Astrocyte of the cerebellum (primary cell): ENCODE data around the gene ZBTB16.
A peak's percentile ranks its signal among the peaks of the same experiment; 100 is the strongest.

ENCODE experiments used
- DNase-seq: peaks from one replicate; pipeline ENCODE4 v3.0.0-alpha.2; 2011; ENCODE audit warnings: low read depth
- H3K4me3 ChIP-seq: 2 replicates; pipeline ENCODE4 v1.5.1; 2011; ENCODE audit warnings: mild to moderate bottlenecking, low read depth, low read length, moderate library complexity
- in situ Hi-C: cut with HindIII; loops from 2 replicates; pipeline ENCODE4 v1.10.0; 2017; ENCODE audit warnings: low sequenced_read_pairs
- TF ChIP-seq, protein P1 (sequence below): IDR thresholded peaks from 2 replicates; pipeline ENCODE4 v1.5.1; 2012; ENCODE audit warnings: low read length, low read depth, moderate library complexity, mild to moderate bottlenecking; ENCODE audit errors: missing control alignments

The ZBTB16 gene

DNA sequence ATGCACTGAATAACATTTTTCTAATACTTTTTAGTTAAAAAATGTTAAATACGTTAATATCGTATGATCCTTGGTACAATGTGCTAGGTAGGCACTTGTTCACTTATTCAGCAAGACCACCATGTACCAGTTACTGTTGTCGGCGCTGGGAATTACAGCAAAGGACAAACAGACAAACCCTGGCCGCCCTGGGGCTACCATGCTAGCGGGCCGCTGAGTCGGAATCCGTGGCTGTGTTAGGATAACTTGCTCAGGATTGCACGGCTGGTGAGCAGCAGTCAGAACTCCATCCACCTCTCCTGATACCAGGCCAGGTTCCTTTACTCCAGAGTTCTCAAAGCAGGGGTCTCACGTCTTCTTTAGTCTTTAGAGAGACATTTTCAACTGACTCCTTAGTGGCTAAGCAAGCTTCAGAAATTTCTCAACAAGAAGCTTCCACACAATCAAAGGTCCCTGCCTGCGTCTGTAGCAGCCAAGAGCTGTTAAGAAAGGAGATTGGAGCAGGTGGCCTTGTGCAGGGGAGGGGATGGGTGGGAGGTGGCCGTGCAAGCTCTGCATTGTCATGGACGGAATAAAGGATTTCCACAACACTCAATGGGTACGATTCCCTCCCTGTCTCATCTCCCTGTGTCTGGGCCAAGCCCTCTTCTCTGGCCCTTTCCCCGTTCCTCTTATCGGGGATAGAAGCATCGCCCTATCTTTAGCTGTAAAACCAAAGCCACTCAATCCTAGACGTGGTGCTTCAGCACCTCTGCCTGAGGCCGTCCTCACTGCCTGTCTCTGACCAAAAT lies 196.9 kb downstream of the ZBTB16 start:
- H3K4me3 ChIP-seq, result no peak overlapping the region
- in situ Hi-C loops, result loop anchor here (5.0 kb wide), 1 partner anchor 89 kb away; no protein-coding TSS in a partner anchor
- DNase-seq, result no peak
- TF ChIP-seq, protein P1, sequence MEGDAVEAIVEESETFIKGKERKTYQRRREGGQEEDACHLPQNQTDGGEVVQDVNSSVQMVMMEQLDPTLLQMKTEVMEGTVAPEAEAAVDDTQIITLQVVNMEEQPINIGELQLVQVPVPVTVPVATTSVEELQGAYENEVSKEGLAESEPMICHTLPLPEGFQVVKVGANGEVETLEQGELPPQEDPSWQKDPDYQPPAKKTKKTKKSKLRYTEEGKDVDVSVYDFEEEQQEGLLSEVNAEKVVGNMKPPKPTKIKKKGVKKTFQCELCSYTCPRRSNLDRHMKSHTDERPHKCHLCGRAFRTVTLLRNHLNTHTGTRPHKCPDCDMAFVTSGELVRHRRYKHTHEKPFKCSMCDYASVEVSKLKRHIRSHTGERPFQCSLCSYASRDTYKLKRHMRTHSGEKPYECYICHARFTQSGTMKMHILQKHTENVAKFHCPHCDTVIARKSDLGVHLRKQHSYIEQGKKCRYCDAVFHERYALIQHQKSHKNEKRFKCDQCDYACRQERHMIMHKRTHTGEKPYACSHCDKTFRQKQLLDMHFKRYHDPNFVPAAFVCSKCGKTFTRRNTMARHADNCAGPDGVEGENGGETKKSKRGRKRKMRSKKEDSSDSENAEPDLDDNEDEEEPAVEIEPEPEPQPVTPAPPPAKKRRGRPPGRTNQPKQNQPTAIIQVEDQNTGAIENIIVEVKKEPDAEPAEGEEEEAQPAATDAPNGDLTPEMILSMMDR, result no peak

GRCh38 chr11:114256967-114257286 lies 197.4 kb downstream of the ZBTB16 start:
- no peak for DNase-seq
- no peak overlapping the region for H3K4me3 ChIP-seq
- in situ Hi-C loops, result loop anchor here (5.0 kb wide), 1 partner anchor 90 kb away; no protein-coding TSS in a partner anchor
- TF ChIP-seq, protein P1, result no peak

- in situ Hi-C loops, result loop anchor here (5.0 kb wide), 1 partner anchor 91 kb away; no protein-coding TSS in a partner anchor
- H3K4me3 ChIP-seq, result no peak overlapping the region
- TF ChIP-seq, protein P1, result peak; percentile 48
- no peak for DNase-seq
Measured at GRCh38 chr11:114257621-114258558, 198.4 kb downstream of the ZBTB16 start.

- in situ Hi-C loops, result loop anchor here (5.0 kb wide), 1 partner anchor 91 kb away; no protein-coding TSS in a partner anchor
- TF ChIP-seq, protein P1, result no peak
- DNase-seq, result no peak
- H3K4me3 ChIP-seq, result no peak overlapping the region
Measured at GRCh38 chr11:114258696-114259095, 199.2 kb downstream of the ZBTB16 start.

DNA sequence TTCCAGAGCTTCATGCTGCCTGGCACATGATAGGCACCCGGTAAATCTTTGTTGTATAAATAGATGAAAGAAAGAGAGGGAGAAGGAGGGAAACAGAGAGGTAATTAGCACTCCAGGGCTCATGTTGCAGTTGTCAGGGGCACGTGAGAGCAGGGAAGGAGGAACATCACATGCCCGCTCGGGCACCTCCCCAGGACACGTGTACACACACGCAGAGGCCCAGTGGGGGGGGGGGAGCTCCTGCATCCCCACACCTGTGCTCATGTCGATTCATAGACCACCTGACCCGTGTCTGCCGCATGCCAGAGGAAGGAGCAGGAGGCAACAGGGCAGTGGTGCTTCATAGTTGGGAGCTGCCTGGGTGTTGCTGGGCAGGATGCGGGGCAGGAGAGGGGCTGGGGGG lies 199.6 kb downstream of the ZBTB16 start:
- H3K4me3 ChIP-seq, result no peak overlapping the region
- in situ Hi-C loops, result loop anchor here (5.0 kb wide), 1 partner anchor 92 kb away; no protein-coding TSS in a partner anchor
- TF ChIP-seq, protein P1, result no peak
- no peak for DNase-seq

DNA sequence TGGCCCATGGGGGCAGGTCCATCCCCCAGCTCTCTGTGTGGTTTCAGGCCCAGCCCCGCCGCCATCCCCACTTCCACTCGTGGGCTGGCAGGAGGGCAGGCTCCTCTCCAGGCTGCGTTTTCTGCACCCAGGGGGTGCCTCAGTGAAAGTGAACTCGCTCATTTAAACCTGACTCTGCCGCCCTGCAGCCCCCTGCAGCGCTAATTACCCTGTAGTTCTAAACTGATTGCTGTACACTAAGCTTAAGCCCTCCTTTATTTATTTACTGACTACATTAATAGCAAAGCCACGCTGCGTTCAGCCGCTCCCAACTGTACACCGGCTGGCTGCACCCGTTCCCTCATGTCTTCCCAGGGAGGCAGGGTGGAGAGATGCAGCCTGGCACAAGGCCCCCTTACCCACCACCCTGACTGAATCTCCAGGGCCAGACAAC lies 200.1 kb downstream of the ZBTB16 start:
- TF ChIP-seq, protein P1, result no peak
- no peak for DNase-seq
- H3K4me3 ChIP-seq, result no peak overlapping the region
- in situ Hi-C loops, result loop anchor here (5.0 kb wide), 1 partner anchor 92 kb away; no protein-coding TSS in a partner anchor
